HL-60 (cell line): ENCODE data around the gene STK24.

ENCODE experiments used
- POLR2AphosphoS5 ChIP-seq: IDR thresholded peaks from 2 replicates; pipeline ENCODE4 v1.6.1; 2012; ENCODE audit warnings: low read depth
- SPI1 ChIP-seq: IDR thresholded peaks from 2 replicates; pipeline ENCODE4 v1.6.1; 2012; ENCODE audit warnings: low read depth, mild to moderate bottlenecking, borderline replicate concordance
- TF ChIP-seq, protein P1 (sequence below): IDR thresholded peaks from one replicate; pipeline ENCODE4 v1.5.1; 2011; ENCODE audit warnings: low read length, control low read depth, inconsistent platforms; ENCODE audit not compliant: insufficient read depth

DNA sequence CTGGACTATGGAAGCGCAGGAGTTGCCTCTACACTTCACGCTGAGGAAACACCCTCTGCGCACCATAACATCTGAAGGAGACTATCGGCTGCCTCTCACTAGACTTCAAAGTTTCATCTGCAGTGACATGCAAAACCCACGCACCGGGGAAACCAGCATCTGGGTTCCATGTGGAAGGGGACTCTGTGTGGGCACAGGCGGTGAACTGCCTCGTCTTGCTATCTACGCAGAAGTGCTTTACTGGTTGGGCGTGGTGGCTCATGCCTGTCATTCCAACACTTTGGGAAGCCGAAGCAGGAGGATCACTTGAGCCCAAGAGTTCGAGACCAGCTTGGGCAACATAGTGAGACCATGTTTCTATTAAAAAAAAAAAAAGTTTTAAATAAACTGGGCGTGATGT, 116.4 kb downstream of the STK24 start:
- TF ChIP-seq POLR2AphosphoS5 = no peak
- TF ChIP-seq, protein P1, sequence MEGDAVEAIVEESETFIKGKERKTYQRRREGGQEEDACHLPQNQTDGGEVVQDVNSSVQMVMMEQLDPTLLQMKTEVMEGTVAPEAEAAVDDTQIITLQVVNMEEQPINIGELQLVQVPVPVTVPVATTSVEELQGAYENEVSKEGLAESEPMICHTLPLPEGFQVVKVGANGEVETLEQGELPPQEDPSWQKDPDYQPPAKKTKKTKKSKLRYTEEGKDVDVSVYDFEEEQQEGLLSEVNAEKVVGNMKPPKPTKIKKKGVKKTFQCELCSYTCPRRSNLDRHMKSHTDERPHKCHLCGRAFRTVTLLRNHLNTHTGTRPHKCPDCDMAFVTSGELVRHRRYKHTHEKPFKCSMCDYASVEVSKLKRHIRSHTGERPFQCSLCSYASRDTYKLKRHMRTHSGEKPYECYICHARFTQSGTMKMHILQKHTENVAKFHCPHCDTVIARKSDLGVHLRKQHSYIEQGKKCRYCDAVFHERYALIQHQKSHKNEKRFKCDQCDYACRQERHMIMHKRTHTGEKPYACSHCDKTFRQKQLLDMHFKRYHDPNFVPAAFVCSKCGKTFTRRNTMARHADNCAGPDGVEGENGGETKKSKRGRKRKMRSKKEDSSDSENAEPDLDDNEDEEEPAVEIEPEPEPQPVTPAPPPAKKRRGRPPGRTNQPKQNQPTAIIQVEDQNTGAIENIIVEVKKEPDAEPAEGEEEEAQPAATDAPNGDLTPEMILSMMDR = no peak
- no peak for TF ChIP-seq SPI1
